ENCODE results near the gene MAPKBP1. TPM values are rescaled to one million over a fixed set of nuclear protein-coding genes. Genes with fewer than 3 reads are reported as not detected.

The MAPKBP1 gene
- total and polyA plus RNA-seq, 9 of the 15 experiments (the other 6 are each of a cell fraction or from before 2014, with no cell fraction given), result 0.15 to 9.5 (median 4.5) TPM

DNA sequence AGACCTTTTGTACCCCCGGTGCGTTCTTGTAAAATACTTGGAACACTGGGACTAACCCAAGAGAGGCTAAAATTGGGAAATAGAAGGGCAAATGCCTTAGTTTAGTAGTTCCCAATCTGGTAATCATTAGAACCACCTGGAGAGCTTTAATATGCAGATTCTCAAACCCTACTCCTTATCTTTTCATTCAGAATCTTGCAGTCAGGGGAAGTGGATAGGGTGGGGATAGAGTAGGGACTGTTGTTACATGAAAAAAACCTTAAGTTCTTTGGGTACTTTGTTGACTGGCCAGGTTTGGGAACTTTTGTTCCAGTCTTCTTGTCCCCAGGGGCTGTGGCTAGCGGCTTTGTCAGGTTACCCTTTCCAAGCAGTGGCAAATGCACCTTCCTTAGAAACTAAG, 15.9 kb downstream of the MAPKBP1 start (continued):
- TF ChIP-seq SOX6 (IDR thresholded peaks at IDR 0.05), result 0 out of 2 replicates have a peak, but pooled peaks have one; percentile 32
- TF ChIP-seq TCF3 (CRISPR knock-in tag; IDR thresholded peaks at IDR 0.05), result peak; percentile 62
- peak; percentile 58 for TF ChIP-seq TAL1 (IDR thresholded peaks at IDR 0.05)
- TF ChIP-seq EP300 (IDR thresholded peaks at IDR 0.05; ENCODE audit: low read length), result peak; percentile 42; the same call in 1 of the 2 replicates

DNA sequence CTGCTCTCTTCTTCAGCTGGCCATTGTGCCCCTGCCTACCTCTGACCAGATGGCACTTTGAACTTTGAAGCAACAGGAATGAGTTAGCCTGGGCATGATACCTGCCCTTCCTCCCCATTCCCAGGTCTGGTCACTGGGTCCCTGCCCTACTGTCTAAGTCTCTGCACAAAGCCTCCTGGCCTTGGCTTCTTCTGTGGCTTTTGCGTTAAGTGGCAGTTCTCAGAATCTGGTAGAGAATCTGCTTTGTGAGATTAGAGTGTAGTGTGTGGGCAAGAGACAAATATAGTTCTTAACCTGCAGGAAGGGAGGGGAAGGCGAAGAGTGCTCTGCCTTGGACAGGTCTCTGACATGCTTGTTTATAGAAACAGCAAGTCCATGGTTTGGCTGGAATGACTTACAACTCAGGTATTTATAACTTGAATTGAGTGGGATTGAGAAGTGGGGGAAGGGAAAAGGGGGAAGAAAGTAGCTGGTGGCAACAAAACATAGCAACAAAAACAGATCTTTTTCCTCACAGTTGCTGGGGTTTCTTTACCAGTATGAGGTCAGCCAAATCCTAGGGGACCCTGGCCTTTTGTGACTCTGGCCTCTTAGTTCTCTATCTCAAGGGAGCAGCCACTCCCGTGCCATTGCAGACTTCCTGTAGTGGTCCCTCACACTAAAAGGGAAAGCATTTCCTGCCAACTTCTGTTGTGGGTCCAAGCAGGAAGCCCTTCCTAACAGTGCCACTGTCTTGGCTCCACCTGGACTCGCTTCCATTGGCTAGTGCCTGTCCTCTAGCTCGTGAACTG, 16.7 kb downstream of the MAPKBP1 start:
- H3K79me2 ChIP-seq (ENCODE audit: control insufficient read depth, insufficient read depth, low read length), result 0 out of 3 replicates have a peak, but pooled peaks cover 5% of the 10 kb centered on the region
- H3K27ac ChIP-seq (ENCODE audit: extremely low read depth, low read depth, low read length), result peak overlapping the region; percentile 64
- peak overlapping the region; percentile 60 for H3K4me2 ChIP-seq (ENCODE audit: insufficient read depth, low read length)
- DNase-seq (ENCODE audit: extremely low read depth in 1 of 4, low spot score in 3 of 4) (peak in 2 of 4 experiments; percentile 65 to 78), FAIRE-seq (peak; percentile 78), ATAC-seq (peak; percentile 78)
- ChIA-PET CTCF (ENCODE audit: low intra/inter-chr PET ratio) (no interaction called here), POLR2A (interaction anchor here (0.7 to 2.5 kb wide), 6 partner anchors 11 to 131 kb away, joined by 3 to 6 read pairs (median 6); partner anchors contain the start of genes MAPKBP1 and MGA)
- in situ Hi-C loops (cut with MboI) (no loop called here), intact Hi-C loops (cut with micrococcal nuclease) (no loop called here)
- no peaks in the 10 kb centered on the region for H3K27me3 ChIP-seq (ENCODE audit: control insufficient read depth in 2 of 2, insufficient read depth in 2 of 2, low read length in 2 of 2)
- WGBS (ENCODE audit: insufficient coverage, low coverage, missing lambda C conversion rate), result 0% methylated on average over 5 of the region's 5 CpGs
- no peaks in the 10 kb centered on the region for H3K9me3 ChIP-seq (replicated peaks; ENCODE audit: control insufficient read depth, insufficient read depth, low read depth, low read length)
- H3K4me3 ChIP-seq, result peak overlapping the region; percentile 4
- H4K20me1 ChIP-seq (replicated peaks; ENCODE audit: control insufficient read depth, insufficient read depth, low read length), result peaks cover 16% of the 10 kb centered on the region
- peaks cover 5% of the 10 kb centered on the region for H3K9me1 ChIP-seq (ENCODE audit: control insufficient read depth, insufficient read depth, low read length)
- H3K4me1 ChIP-seq (replicated peaks in 1 of 2; ENCODE audit: control insufficient read depth in 2 of 2, insufficient read depth in 2 of 2, low read length in 2 of 2), result peaks cover 30 to 53% of the 10 kb centered on the region in 2 experiments
- BruUV-seq (replicated peaks), result no TSS peak
- H3K9ac ChIP-seq (ENCODE audit: insufficient read depth in 1 of 2, low read depth in 2 of 2, low read length in 2 of 2), result peak overlapping the region; percentile 22 to 62; a peak in 1 of 4 replicates
- H3K36me3 ChIP-seq (ENCODE audit: control insufficient read depth, insufficient read depth, low read length), result no peaks in the 10 kb centered on the region
- H2AFZ ChIP-seq (ENCODE audit: low read depth, low read length), result peak overlapping the region; percentile 60
- TF ChIP-seq LEF1 (IDR thresholded peaks at IDR 0.05) (peak; percentile 41; the same call in 1 of the 2 replicates), BCOR (IDR thresholded peaks at IDR 0.05) (no peak), TBL1XR1 (IDR thresholded peaks at IDR 0.05; ENCODE audit: low read length in 2 of 2) (peak in 1 of 2 experiments; percentile 52; a peak in 1 of 4 replicates), NRF1 (conservative IDR thresholded peaks at IDR 0.05 in 1 of 2, IDR thresholded peaks at IDR 0.05 in 1 of 2) (0 out of 4 replicates have a peak, but pooled peaks of 1 of the 2 experiments have one; percentile 25), ZNF140 (CRISPR knock-in tag; IDR thresholded peaks at IDR 0.05) (no peak), XRCC4 (IDR thresholded peaks at IDR 0.05; ENCODE audit: extremely low read depth, insufficient read depth, insufficient read length) (no peak), TAL1 (IDR thresholded peaks at IDR 0.05) (peak; percentile 58), EP300 (IDR thresholded peaks at IDR 0.05; ENCODE audit: low read length) (peak; percentile 61), GTF2E2 (tag; IDR thresholded peaks at IDR 0.05) (no peak), KAT7 (CRISPR knock-in tag; IDR thresholded peaks at IDR 0.05; ENCODE audit: borderline replicate concordance) (0 out of 2 replicates have a peak, but pooled peaks have one; percentile 39), CCNT2 (IDR thresholded peaks at IDR 0.05; ENCODE audit: borderline replicate concordance, extremely low read depth, insufficient read length, low read depth, low read length) (no peak), FOS (IDR thresholded peaks at IDR 0.05; ENCODE audit: extremely low read depth, insufficient read length) (no peak), HNRNPLL (IDR thresholded peaks at IDR 0.05; ENCODE audit: low read depth, low read length, poor library complexity, severe bottlenecking) (peak; percentile 33)
- TF ChIP-seq, protein P1, sequence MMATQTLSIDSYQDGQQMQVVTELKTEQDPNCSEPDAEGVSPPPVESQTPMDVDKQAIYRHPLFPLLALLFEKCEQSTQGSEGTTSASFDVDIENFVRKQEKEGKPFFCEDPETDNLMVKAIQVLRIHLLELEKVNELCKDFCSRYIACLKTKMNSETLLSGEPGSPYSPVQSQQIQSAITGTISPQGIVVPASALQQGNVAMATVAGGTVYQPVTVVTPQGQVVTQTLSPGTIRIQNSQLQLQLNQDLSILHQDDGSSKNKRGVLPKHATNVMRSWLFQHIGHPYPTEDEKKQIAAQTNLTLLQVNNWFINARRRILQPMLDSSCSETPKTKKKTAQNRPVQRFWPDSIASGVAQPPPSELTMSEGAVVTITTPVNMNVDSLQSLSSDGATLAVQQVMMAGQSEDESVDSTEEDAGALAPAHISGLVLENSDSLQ (IDR thresholded peaks at IDR 0.05), result peak; percentile 49
- TF ChIP-seq, protein P2, sequence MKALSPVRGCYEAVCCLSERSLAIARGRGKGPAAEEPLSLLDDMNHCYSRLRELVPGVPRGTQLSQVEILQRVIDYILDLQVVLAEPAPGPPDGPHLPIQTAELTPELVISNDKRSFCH (CRISPR knock-in tag; IDR thresholded peaks at IDR 0.05), result no peak
- TF ChIP-seq, protein P2 (tag; IDR thresholded peaks at IDR 0.05), result 0 out of 2 replicates have a peak, but pooled peaks have one; percentile 19
- TF ChIP-seq, protein P3, sequence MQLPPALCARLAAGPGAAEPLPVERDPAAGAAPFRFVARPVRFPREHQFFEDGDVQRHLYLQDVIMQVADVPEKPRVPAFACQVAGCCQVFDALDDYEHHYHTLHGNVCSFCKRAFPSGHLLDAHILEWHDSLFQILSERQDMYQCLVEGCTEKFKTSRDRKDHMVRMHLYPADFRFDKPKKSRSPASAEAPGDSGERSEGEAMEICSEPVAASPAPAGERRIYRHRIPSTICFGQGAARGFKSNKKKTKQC (CRISPR knock-in tag; IDR thresholded peaks at IDR 0.05), result no peak

Data from K562 (cell line).